AG10803 (cell line): ENCODE results near the gene PCDH9.

Experiments
- DNase-seq: peaks from one replicate; pipeline ENCODE4 v3.0.0; 2010; ENCODE audit warnings: low read depth
- H3K4me3 ChIP-seq: 2 replicates; pipeline ENCODE4 v1.5.1; 2011; ENCODE audit warnings: mild to moderate bottlenecking, low read length, control low read depth
- CTCF ChIP-seq: conservative IDR thresholded peaks from 2 replicates; pipeline ENCODE4 v1.5.1; 2011; ENCODE audit warnings: mild to moderate bottlenecking, low read length, control low read depth, inconsistent platforms

Gene PCDH9

GRCh38 chr13:67130444-67130843, 99.7 kb downstream of the PCDH9 start:
- no peak for DNase-seq
- no peak overlapping the region for H3K4me3 ChIP-seq
- no peak for TF ChIP-seq CTCF

- DNase-seq = no peak
- TF ChIP-seq CTCF = no peak
- H3K4me3 ChIP-seq = no peak overlapping the region
Observed at GRCh38 chr13:67128136-67128535, 102.0 kb downstream of the PCDH9 start.

GRCh38 chr13:67125681-67126080, 104.5 kb downstream of the PCDH9 start:
- TF ChIP-seq CTCF = no peak
- no peak overlapping the region for H3K4me3 ChIP-seq
- DNase-seq = no peak

GRCh38 chr13:67123165-67123564, 107.0 kb downstream of the PCDH9 start:
- TF ChIP-seq CTCF = no peak
- DNase-seq = no peak
- H3K4me3 ChIP-seq = no peak overlapping the region

- DNase-seq = no peak
- no peak for TF ChIP-seq CTCF
- no peak overlapping the region for H3K4me3 ChIP-seq
Observed at GRCh38 chr13:67122251-67122650, 107.9 kb downstream of the PCDH9 start.

GRCh38 chr13:67120872-67121531, 109.1 kb downstream of the PCDH9 start:
- no peak for TF ChIP-seq CTCF
- H3K4me3 ChIP-seq = no peak overlapping the region
- peak; percentile 1 for DNase-seq

GRCh38 chr13:67119481-67119894, 110.6 kb downstream of the PCDH9 start:
- TF ChIP-seq CTCF = no peak

More at GRCh38 chr13:67119481-67119894, 110.6 kb downstream of the PCDH9 start:
- H3K4me3 ChIP-seq = no peak overlapping the region
- DNase-seq = peak; percentile 72
